SK-N-SH (cell line): ENCODE measurements around the gene PARP8. TPM values are rescaled to one million over a fixed set of nuclear protein-coding genes. Genes with fewer than 3 reads are reported as not detected.

Experiments
- CTCF ChIA-PET: fragments of 300-600, 350-600 bp; formaldehyde crosslinking; extraction: SDS; loops from one replicate; lab custom pipeline; 2021; lab: Yijun Ruan, JAX
- POLR2A ChIA-PET: fragments of 350-600 bp; sonication (Branson Sonifier 250); formaldehyde crosslinking; extraction: SDS; loops from one replicate; lab custom pipeline; 2020; ENCODE audit warnings: antibody characterized with exemption, inconsistent platforms; lab: Yijun Ruan, JAX
- DNase-seq: peaks from one replicate; pipeline ENCODE4 v3.0.0; 2012
- H2AFZ ChIP-seq: fragments of 200-600 bp; sonication (generic); 2 replicates; pipeline ENCODE4 v1.8.1; 2016; ENCODE audit warnings: antibody characterized with exemption, mild to moderate bottlenecking, low read depth
- H3F3A ChIP-seq: fragments of 200-600 bp; sonication (generic); replicated peaks from 2 replicates; pipeline ENCODE3; 2016; ENCODE audit warnings: antibody characterized with exemption, mild to moderate bottlenecking; ENCODE audit not compliant: insufficient read depth
- H3K27ac ChIP-seq, 2 experiments: fragments of 200-500 bp in 1 of 2; fragments of 200-600 bp in 1 of 2; sonication (Bioruptor generic) in 1 of 2; sonication (generic), shearing (Covaris generic) in 1 of 2; 2 replicates each; pipeline versions ENCODE4 v1.5.1 to v1.6.1; 2014 to 2016; ENCODE audit warnings: low read depth in 2 of 2, inconsistent platforms in 1 of 2, low read length in 1 of 2, mild to moderate bottlenecking in 1 of 2, mixed read lengths in 1 of 2
- H3K27me3 ChIP-seq: fragments of 200-600 bp; sonication (generic), shearing (Covaris generic); 2 replicates; pipeline ENCODE4 v1.6.1; 2016; ENCODE audit warnings: mixed run types; ENCODE audit not compliant: insufficient read depth
- H3K36me3 ChIP-seq, 2 experiments: fragments of 200-500 bp in 1 of 2; fragments of 200-600 bp in 1 of 2; sonication (Bioruptor generic) in 1 of 2; sonication (generic) in 1 of 2; replicated peaks in 1 of 2; 2 replicates each; pipeline versions ENCODE3 to v1.5.1; 2014 to 2016; ENCODE audit warnings: low read length in 1 of 2, mild to moderate bottlenecking in 1 of 2; ENCODE audit not compliant: insufficient read depth in 2 of 2, control insufficient read depth in 1 of 2
- H3K4me1 ChIP-seq, 2 experiments: fragments of 200-500 bp in 1 of 2; fragments of 200-600 bp in 1 of 2; sonication (Bioruptor generic) in 1 of 2; sonication (generic), shearing (Covaris generic) in 1 of 2; 2 replicates each; pipeline versions ENCODE4 v1.5.1 to v1.6.1; 2014 to 2016; ENCODE audit warnings: low read depth in 1 of 2, low read length in 1 of 2, mixed run types in 1 of 2; ENCODE audit not compliant: insufficient read depth in 2 of 2, control insufficient read depth in 1 of 2
- H3K4me2 ChIP-seq: fragments of 200-600 bp; sonication (generic), shearing (Covaris generic); 2 replicates; pipeline ENCODE4 v1.6.1; 2017; ENCODE audit warnings: mixed run types
- H3K4me3 ChIP-seq, 2 experiments: fragments of 200-500 bp in 1 of 2; fragments of 200-600 bp in 1 of 2; sonication (Bioruptor generic) in 1 of 2; sonication (generic), shearing (Covaris generic) in 1 of 2; 2 replicates each; pipeline versions ENCODE4 v1.5.1 to v1.8.1; 2014 to 2016; ENCODE audit warnings: low read depth in 2 of 2, inconsistent platforms in 1 of 2, low read length in 1 of 2, mild to moderate bottlenecking in 1 of 2, mixed read lengths in 1 of 2, moderate library complexity in 1 of 2
- H3K79me2 ChIP-seq: fragments of 200-600 bp; sonication (generic); 2 replicates; pipeline ENCODE4 v1.8.1; 2017; ENCODE audit warnings: mild to moderate bottlenecking; ENCODE audit not compliant: insufficient read depth
- H3K9ac ChIP-seq: fragments of 200-600 bp; sonication (generic); 2 replicates; pipeline ENCODE4 v1.6.1; 2017; ENCODE audit warnings: mixed run types
- H3K9me2 ChIP-seq: fragments of 200-600 bp; sonication (generic); 2 replicates; pipeline ENCODE4 v1.6.1; 2017; ENCODE audit warnings: mixed run types
- H3K9me3 ChIP-seq: fragments of 200-600 bp; sonication (generic); 2 replicates; pipeline ENCODE4 v1.6.1; 2017; ENCODE audit warnings: mixed run types, mild to moderate bottlenecking, moderate library complexity
- H4K20me1 ChIP-seq: fragments of 200-600 bp; sonication (generic); 2 replicates; pipeline ENCODE4 v1.6.1; 2017; ENCODE audit warnings: mild to moderate bottlenecking, mixed run types; ENCODE audit not compliant: insufficient read depth
- CHD2 ChIP-seq: fragments of 150-350 bp; IDR thresholded peaks from 2 replicates; pipeline ENCODE4 v1.6.1; 2018; ENCODE audit warnings: low read length; ENCODE audit not compliant: partially characterized antibody
- ELF1 ChIP-seq: IDR thresholded peaks from 2 replicates; pipeline ENCODE4 v1.4.0; 2012
- EZH2phosphoT487 ChIP-seq: fragments of 200-600 bp; sonication (generic); IDR thresholded peaks from 2 replicates; pipeline ENCODE4 v1.6.1; 2017; ENCODE audit warnings: low read depth, mixed run types, mild to moderate bottlenecking, antibody characterized with exemption, moderate library complexity, borderline replicate concordance
- GABPA ChIP-seq: IDR thresholded peaks from 2 replicates; pipeline ENCODE4 v1.4.0; 2012; ENCODE audit warnings: low read depth, mild to moderate bottlenecking
- IRF3 ChIP-seq: fragments of 150-350 bp; IDR thresholded peaks from 2 replicates; pipeline ENCODE4 v1.6.1; 2016; ENCODE audit warnings: mild to moderate bottlenecking, low read depth, low read length
- JUND ChIP-seq: IDR thresholded peaks from 2 replicates; pipeline ENCODE4 v1.4.0; 2012
- MAX ChIP-seq: IDR thresholded peaks from 2 replicates; pipeline ENCODE4 v1.4.0; 2012; ENCODE audit warnings: low read depth
- MEF2A ChIP-seq: IDR thresholded peaks from 2 replicates; pipeline ENCODE4 v1.4.0; 2012; ENCODE audit warnings: low read depth, borderline replicate concordance
- PBX3 ChIP-seq: IDR thresholded peaks from 2 replicates; pipeline ENCODE4; 2012
- POLR2AphosphoS5 ChIP-seq: IDR thresholded peaks from 2 replicates; pipeline ENCODE4 v1.6.1; 2012; ENCODE audit warnings: low read depth, low read length
- RAD21 ChIP-seq: IDR thresholded peaks from 2 replicates; pipeline ENCODE4 v1.6.1; 2012; ENCODE audit warnings: mild to moderate bottlenecking, low read length
- REST ChIP-seq: IDR thresholded peaks from 2 replicates; pipeline ENCODE4 v1.6.1; 2012; ENCODE audit warnings: mild to moderate bottlenecking, low read depth, low read length, moderate library complexity
- RFX5 ChIP-seq: IDR thresholded peaks from 2 replicates; pipeline ENCODE4 v1.6.1; 2012; ENCODE audit warnings: mild to moderate bottlenecking, improper control_type of control experiment, low read length
- SIN3A ChIP-seq: IDR thresholded peaks from 2 replicates; pipeline ENCODE4 v1.6.1; 2012; ENCODE audit warnings: low read depth, mild to moderate bottlenecking, low read length, moderate library complexity, borderline replicate concordance
- SMC3 ChIP-seq: IDR thresholded peaks from 2 replicates; pipeline ENCODE4 v1.6.1; 2012; ENCODE audit warnings: low read depth, low read length, improper control_type of control experiment
- TAF1 ChIP-seq: IDR thresholded peaks from 2 replicates; pipeline ENCODE4 v1.6.1; 2012; ENCODE audit warnings: low read depth, mild to moderate bottlenecking, low read length, moderate library complexity, borderline replicate concordance
- USF1 ChIP-seq: IDR thresholded peaks from 2 replicates; pipeline ENCODE4 v1.4.0; 2012; ENCODE audit warnings: low read depth, borderline replicate concordance
- USF2 ChIP-seq: fragments of 150-350 bp; IDR thresholded peaks from 2 replicates; pipeline ENCODE4 v1.6.1; 2017; ENCODE audit warnings: antibody characterized with exemption, low read length, low read depth, borderline replicate concordance
- ZBTB33 ChIP-seq: IDR thresholded peaks from 2 replicates; pipeline ENCODE4 v1.4.0; 2012; ENCODE audit warnings: low read depth, borderline replicate concordance
- WGBS: methylation state at CpG from one replicate; pipeline ENCODE4 v1.1.6; 2017; ENCODE audit warnings: low lambda C conversion rate; 5-methylcytosine and 5-hydroxymethylcytosine counted together
- polyA plus RNA-seq, 3 experiments: library from polyadenylated mRNA; depleted of rRNA; stranded (reverse); fragments of >200 nt; gene quantifications; 2 replicates each; pipeline ENCODE4 v1.2.3, GENCODE V29; 2012

PARP8 gene
- polyA plus RNA-seq, 1 of the 3 experiments (the other 2 are of a cell fraction), result 6.2 TPM

- no peaks in the 10 kb centered on the region for H3K27me3 ChIP-seq
- no peak overlapping the region for H3K9ac ChIP-seq
- H3F3A ChIP-seq, result no peaks in the 10 kb centered on the region
- peaks cover 7 to 8% of the 10 kb centered on the region in 2 experiments for H3K36me3 ChIP-seq
- no peak overlapping the region for H3K27ac ChIP-seq
- H3K4me2 ChIP-seq, result no peak overlapping the region
- H3K4me1 ChIP-seq, result no peaks in the 10 kb centered on the region
- no peak overlapping the region for H2AFZ ChIP-seq
- CTCF ChIA-PET, result interaction anchor here (0.8 kb wide), 1 partner anchor 13 kb away, joined by 3 read pairs; no protein-coding TSS in a partner anchor
- DNase-seq, result no peak
- POLR2A ChIA-PET, result no interaction called here
- H3K9me3 ChIP-seq, result no peaks in the 10 kb centered on the region
- WGBS, result 74% methylated on average over 2 of the region's 2 CpGs
- H3K9me2 ChIP-seq, result no peaks in the 10 kb centered on the region
- H4K20me1 ChIP-seq, result no peaks in the 10 kb centered on the region
- TF ChIP-seq GABPA (no peak), MAX (no peak), TAF1 (no peak), RFX5 (no peak), JUND (no peak), IRF3 (no peak), USF1 (no peak), USF2 (no peak), PBX3 (no peak), EZH2phosphoT487 (no peak), POLR2AphosphoS5 (no peak), ELF1 (no peak), RAD21 (no peak), ZBTB33 (no peak), MEF2A (no peak), SMC3 (no peak), REST (no peak), CHD2 (no peak), SIN3A (no peak)
- H3K4me3 ChIP-seq, result no peak overlapping the region
- no peaks in the 10 kb centered on the region for H3K79me2 ChIP-seq
These were observed 169.9 kb downstream of the PARP8 start for GRCh38 chr5:50836356-50836755.
